NCI-H128 (cell line): ENCODE data around the gene CPNE6.
A peak's percentile ranks its signal among the peaks of the same experiment; 100 is the strongest.

Experiments
- DNase-seq: peaks from one replicate; lab custom pipeline; 2025; ENCODE audit not compliant: unreplicated experiment; lab: John Stamatoyannopoulos, UW

The CPNE6 gene

DNA sequence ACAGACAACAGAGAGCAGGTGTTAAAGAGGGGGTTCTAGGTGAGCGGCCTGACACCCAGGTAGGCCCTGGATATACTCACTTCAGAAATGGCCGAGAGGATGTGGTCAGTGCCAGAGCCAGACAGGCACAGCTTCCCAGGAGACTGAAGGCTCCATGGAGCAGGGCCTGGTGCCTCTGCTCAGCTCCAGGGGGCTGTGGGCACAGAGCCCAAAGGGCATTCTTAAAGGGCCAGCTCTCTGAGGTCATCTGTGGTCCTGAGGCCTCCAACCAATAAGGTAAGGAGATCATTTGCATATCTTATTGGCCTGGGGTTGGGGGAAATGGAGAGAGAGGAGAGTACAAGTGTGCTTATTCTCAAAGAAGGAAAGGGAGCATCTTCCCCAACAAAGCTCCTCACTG lies 13.1 kb downstream of the CPNE6 start:
- no peak for DNase-seq

DNA sequence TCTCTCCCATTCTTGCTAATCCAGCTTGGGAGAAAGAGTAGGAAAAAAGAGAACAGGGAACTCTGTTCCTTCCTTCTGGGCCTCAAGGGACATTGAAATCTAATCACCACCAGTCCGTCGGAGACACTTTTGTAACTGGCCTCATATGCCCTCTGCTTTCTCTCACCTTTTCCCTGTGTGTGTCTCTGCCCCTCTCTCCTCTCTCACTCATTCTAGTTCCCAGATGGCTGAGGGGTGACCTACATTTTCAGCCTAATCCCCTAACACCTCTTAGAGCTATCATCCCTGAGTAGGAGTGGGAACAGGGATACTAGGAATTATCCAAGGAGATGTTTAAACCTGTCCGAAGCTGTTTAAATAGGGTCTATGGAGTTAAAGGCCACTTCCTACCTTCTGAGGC lies 13.9 kb downstream of the CPNE6 start:
- DNase-seq: no peak

DNA sequence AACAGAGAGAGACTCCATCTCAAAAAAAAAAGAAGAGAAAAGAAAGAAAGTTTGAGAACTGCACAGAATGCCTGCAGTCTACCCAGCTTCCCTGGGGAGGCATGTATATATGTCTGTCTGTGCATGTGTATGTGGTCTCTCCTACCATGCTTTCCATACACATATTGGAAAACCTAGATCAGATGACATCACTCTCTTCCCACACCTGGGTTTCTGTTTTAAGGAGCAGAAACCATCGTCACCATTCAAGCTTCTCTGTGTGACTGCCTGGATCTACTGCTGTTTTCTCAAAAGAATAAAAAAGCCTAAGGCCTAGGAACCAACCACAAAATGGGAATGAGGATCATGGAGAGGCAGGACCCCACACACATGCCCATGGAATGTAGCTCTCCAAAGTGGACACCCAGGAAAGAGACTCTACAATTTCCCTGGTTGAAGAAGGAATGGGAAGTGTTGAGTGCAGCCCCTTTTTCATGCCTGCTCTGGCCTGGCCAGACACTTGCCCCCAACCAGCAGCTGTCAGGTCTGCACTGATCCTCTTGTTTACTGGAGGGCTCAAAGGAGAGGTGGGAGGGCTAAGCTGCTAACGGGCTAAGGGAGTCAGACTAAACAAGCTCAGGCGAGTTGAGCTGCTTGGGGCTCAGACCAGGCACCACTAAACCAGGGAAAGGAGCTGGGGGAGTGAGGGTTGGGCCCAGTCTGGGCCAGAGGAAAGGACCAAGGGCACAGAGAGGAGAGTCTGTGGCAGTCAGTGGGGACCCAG lies 15.0 kb downstream of the CPNE6 start:
- DNase-seq: no peak

DNA sequence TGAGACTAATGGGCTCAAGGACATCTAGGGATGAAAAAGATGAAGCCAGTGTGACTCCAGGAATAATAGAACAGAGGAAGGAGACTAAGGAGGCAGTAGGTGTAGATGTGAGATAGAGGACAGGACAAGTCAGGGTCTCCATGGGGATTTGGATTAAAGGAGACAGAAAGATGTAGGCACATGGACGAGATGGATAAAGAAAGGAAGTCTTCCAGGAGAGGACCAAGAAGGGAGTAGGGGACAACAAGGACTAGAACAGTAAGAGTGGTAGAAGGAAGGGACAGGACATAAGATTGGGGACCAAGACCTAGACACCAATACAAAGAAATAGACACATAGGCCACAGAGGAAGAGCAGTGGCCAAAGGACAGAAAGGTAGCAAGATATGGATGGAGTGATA lies 15.6 kb downstream of the CPNE6 start:
- DNase-seq: no peak

DNA sequence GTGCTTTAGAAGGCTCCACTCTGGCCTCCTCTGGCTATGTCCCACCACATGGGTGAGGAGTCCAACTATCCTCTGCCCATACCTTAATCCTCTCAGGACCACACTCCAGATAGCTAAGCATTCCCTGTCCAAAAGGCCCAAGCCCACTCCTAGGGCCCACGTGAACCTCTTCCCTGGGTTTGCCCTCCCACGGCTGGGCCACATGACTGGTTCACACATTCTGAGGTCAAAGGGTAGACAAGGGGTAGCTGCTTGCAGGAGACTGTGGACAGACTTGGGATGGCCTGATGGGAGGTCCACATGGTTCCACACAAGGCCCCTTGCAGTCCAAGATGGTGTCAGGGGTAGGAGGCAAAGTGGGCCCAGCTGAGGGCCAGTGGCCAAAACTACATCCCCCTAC lies 16.7 kb downstream of the CPNE6 start:
- DNase-seq: no peak

DNA sequence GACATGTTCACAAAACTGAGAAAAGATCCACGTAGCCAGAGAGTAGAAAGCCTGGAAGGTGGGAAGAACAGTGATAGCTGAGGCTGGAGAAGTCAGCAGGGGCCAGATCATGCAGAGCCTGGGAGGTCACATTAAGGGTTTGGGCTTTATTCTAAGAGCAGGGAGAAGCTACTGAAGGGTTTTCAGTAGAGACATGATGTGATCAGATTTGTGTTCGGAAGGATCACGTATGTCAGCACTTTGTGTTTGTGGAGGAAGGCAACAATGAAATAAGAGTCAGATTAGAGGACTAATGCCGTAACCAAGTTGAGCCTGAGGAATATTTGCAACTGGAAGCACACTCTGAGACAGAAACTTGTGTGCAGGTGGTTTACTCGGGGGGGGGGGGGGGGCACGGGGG lies 18.5 kb downstream of the CPNE6 start:
- DNase-seq: no peak

DNA sequence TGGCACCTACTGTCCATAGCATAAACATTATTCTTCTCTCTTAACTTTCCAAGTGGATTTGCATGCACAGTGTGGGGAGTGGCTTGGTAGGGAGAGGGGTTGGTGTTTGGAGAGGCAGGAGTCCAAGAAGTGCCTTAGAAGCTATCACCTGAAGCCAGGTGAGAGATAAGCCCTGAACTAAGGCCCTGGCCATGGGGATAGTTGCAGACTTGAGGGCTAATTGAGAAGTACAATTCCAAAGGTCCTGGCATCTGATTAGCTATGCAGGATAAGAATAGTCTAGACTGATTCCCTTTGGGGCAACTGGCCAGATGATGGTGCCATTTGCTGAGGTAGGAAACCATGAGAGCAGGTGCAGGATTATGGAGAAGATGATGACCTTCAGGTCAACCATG lies 20.7 kb downstream of the CPNE6 start:
- no peak for DNase-seq

DNA sequence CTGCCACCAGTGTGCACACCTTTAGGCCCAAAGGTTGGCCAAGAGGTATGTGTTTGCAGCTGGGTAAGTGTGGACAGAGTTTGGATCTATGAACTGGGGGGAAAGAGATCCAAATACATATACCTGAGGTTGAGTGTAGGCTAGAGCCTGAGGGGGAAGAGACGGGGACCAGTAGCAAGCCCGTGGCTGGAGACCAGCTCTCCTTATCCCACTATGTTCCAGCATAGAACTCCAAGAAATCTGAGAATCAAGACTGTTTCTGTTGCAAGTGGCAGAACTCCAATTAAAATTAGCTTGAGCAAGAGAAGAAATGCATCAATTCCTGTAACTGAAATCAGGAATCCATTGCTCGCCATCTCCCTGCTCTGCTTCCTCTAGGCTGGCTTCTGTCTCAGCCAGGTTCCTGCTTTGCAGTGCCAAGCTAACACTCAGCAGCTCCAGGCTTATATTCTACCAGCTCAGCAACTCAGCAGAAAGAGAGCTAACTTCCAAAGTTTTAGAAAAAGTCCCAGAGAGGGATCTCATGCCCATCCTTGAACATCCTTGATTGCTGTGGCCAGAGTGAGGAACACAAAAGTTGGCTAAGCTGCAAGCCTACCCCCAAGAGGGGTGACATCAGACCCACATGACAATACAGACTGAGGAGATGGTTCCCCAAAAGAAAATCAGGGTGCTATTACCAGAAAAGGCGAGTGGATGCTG lies 21.3 kb downstream of the CPNE6 start:
- no peak for DNase-seq

DNA sequence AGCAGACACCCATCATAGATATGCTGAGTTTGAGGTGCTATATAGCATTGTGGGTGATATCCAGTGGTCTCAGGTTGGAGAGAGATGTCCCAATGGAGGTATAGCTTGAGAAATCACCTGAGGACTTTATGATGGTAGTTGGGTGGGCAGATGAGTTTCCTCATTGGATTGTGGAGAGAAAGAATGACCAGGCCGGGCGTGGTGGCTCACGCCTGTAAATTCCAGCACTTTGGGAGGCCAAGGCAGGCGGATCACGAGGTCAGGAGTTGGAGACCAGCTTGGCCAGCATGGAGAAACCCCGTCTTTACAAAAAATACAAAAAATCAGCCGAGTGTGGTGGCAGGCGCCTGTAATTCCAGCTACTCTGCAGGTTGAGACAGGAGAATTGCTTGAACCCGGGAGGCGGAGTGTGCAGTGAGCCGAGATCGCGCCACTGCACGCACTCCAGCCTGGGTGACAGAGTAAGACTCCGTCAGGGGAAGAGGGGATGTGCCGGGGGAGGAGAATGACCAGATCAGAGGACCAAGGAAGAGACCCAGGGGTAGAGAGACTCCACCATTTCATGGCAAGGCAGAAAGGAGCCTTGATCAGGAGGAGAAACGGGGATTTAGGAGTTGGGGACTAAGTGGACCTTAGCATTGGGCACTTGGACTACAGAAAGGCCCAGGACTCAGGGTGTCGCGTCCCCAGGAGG lies 22.0 kb downstream of the CPNE6 start:
- no peak for DNase-seq

DNA sequence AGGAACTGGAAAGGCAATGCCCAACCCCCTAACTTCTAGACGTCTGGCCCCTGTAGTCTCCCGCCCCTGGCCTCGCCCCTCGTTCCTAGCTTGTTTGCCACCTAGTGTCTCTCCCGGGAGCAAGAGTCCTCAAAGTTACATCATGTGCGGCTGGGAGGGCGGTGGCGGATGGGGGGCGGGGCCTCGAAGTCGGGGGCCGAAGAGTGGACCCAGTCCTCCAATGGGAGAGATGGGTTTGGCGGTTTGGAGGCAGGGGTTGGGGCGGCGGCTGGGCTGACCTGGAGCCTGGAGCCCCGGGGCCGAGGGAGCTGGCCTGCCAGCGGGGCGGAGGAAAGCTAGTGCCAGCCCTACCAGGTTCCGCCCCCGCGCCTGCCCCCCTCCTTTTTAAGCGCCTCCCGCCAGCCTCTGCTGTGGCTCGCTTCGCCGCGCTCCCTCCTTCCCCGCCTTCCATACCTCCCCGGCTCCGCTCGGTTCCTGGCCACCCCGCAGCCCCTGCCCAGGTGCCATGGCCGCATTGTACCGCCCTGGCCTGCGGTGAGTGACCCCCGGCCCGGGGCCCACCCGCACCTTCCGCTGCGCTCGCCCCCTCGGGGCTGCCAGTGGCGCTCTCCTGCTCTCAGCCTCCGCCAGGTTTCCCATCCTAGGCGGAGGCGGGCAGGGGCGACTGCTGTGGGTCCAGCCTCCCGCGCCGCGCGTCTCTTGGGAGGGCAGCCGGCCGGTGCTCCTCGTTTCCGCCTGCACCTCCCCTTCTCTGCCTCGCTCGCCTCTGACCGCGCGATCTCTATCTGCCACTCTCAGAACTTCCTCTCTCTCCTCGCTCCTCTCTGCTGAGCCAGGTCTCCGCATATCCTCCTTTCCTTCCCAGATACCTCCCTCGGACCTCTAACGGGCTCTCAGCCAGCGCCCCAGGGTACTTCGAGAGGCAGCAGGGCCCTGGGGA lies 22.8 kb downstream of the CPNE6 start, which contains the start of gene PCK2:
TSS of gene PCK2 (plus strand) at position 411 of the 940 bp plus-strand sequence. CDS start at position 506, 95 bp downstream.
- peak; percentile 75 for DNase-seq

DNA sequence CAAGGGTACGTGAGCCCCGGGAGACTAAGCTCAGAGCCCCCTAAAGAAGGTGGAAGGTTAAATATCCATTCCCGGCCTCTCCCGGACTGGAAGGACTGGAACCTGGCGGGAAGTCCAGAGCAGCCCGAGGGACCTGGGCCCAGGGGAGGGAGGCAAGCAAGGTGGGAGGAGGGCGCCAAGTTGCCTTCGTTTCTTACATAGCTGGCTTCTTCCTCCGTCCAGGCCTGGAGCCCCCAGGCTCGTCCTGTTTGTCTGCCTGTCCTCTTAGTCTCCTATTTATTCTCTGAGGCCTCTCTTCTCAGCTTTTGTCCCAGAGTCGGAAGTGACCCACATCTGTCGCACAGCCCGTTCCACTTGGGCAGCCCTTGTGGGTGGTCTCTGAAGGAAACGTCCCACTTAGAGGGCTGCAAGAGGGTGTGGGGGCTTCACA lies 23.5 kb downstream of the CPNE6 start:
- DNase-seq: no peak

DNA sequence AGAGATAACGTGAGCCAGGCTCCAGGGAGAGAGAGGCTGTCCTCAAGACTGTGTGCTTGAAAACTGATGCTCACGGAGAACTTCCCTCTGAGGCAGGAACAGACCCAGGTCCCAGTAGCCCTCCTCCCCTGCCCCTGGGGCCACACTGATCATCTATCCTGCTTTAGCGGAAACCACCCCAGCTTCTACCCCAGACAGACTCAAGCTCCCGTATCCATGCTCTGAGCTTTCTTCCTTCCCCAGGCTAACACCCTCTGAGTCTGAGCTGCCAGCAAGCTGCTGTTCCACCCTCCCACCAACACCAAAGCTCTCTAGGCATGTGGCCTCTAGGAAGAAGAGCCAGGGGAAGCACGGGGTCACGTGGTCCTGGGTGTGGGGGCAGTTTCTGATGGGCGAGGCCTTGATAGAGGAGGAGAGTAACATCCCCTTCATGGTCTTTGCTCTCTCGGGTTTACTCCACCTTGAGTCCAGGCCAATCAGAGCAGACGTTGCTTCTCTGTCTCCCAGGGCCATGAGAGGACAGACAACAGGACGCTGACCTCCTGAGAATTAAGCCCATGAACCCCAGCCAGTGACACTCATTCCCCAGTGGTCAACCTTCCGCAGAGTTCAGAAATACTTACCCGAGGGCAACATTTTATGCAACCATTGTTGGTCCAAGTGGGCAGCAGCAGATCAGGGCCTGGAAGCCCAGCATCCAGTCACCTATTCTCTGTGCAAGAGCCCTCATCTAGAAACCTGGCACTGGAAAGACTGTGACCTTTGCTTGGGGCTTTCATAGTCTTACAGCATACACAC lies 24.1 kb downstream of the CPNE6 start:
- no peak for DNase-seq

DNA sequence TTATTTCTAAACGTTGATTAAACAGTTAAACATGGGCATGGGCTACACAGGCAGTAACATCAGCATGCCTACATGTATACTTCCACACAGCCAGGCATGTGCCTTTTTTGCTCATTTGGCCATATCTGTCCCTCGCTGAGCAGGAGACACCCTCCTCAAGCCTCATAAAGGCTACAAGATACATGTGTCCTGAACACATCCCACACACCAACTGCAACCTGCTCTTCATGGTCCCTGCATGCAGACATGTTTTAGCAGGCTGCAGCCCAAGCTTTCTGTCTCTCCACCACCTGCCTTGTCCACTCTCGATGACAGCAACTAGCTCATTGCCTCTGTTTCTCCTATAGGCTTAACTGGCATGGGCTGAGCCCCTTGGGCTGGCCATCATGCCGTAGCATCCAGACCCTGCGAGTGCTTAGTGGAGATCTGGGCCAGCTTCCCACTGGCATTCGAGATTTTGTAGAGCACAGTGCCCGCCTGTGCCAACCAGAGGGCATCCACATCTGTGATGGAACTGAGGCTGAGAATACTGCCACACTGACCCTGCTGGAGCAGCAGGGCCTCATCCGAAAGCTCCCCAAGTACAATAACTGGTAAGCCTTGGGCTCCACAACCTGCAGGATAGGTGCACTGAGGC lies 25.3 kb downstream of the CPNE6 start:
- no peak for DNase-seq

DNA sequence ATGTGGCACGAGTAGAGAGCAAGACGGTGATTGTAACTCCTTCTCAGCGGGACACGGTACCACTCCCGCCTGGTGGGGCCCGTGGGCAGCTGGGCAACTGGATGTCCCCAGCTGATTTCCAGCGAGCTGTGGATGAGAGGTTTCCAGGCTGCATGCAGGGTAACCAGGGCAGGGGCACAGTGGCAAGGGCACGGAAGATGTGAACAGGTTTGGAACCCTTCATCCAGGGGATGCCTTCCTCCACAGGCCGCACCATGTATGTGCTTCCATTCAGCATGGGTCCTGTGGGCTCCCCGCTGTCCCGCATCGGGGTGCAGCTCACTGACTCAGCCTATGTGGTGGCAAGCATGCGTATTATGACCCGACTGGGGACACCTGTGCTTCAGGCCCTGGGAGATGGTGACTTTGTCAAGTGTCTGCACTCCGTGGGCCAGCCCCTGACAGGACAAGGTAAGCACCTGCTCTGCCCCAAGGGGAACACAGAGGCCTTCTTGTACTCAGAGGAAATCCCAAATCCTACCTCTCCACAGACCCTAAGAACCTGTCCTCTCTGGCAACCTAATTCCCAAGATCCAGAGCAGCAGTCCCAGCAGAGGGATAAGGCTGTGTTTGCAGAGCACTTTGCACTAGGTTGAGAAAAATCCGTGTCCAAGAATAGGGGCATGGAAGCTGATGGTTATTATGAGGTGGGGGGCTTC lies 27.0 kb downstream of the CPNE6 start:
- no peak for DNase-seq

DNA sequence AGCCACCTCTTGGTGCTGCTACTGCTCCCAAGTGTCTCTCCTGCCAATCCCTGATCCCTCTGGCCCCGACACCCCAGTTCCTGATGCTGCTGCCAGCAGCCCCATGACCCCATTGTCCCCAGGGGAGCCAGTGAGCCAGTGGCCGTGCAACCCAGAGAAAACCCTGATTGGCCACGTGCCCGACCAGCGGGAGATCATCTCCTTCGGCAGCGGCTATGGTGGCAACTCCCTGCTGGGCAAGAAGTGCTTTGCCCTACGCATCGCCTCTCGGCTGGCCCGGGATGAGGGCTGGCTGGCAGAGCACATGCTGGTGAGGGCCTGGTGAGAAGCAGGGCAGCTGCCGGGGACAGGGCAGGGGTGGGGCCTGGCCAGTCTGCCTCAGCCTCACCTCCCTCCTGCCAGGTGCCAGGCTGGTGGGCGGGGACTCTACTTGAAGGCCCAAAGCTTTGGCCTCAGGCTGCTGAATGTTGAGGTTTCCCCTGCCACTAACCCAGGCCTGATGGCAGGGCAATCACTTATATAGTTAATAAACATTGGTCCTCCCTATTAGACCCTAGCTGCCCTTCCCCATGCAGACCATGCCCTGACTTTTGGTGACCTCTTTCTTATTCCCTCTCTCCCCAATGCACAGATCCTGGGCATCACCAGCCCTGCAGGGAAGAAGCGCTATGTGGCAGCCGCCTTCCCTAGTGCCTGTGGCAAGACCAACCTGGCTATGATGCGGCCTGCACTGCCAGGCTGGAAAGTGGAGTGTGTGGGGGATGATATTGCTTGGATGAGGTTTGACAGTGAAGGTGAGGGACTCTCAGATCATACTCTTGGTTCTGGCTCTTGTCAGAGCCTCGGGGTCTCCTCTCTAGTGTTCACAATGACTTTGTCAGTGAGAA lies 27.8 kb downstream of the CPNE6 start:
- DNase-seq: no peak

DNA sequence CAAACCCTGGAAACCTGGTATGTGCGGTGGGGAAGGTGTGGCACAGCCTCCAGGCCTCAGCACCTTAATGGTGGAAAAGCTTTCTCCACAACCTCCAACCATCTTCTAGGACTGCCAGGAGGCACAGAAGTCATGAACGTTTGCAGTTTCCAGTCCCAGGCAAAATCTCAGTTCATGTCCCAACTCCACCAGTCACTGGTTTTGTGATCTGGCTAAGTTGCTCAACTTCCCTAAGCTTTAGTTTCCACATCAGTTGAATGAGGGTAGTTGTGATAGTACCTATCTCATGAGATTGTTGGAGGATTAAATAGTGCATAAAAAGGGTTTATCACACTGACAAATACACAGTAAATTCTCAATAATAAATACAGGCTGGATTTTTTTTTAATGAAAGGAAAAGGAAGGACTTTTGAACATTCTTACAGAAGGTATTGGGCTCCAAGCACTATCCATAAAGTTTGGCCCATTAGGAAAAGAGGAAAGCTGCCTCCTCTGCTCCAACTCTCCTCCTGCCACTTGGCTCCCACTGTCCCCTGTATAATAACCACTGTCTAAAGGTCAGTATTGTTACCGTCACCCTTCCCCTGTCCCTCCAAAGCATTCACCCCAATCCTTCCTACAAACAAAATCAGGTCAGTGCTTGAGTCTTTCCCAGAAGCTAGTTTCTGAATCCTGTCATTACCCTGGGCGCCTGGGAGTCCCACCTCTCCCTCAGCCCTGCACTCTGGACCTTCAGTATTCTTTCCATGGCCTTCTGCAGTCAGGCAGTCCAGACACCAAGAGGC lies 29.0 kb downstream of the CPNE6 start:
- DNase-seq: no peak

DNA sequence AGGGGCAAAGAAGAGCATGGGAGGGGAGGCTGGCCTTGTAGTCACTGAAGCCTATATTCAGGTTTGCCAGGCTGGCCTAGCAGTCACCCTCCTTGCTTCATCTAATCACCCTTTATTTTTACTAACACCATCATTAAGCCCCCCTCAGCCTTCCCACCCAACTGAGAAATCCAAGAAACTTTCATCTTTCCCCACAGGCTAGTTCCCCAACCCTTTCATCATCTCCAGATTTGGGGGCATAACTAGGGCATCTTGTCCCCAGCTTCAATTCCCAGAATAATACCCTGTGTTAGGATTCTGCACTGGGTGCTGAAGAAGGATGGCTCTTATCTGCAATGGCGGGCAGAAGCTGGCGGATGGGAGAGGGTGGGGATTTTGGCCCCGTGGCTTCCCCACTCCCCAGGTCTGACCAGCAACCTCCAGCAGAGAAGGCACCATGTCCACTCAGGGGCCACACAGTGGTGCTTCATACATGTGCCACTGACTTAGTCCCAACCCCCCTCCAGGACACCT lies 29.7 kb downstream of the CPNE6 start:
- no peak for DNase-seq
